Hepatocyte (in vitro differentiated cells): ENCODE measurements around the gene FREM3.

ENCODE experiments used
- EZH2 ChIP-seq: fragments of 200-600 bp; sonication (generic); IDR thresholded peaks from 2 replicates; pipeline ENCODE4 v1.6.1; 2016; ENCODE audit warnings: antibody characterized with exemption, mild to moderate bottlenecking, borderline replicate concordance
- EZH2phosphoT487 ChIP-seq: fragments of 200-600 bp; sonication (generic); IDR thresholded peaks from one replicate; pipeline ENCODE4 v1.6.1; 2018; ENCODE audit warnings: antibody characterized with exemption, mild to moderate bottlenecking, low read depth, moderate library complexity; ENCODE audit not compliant: unreplicated experiment, severe bottlenecking
- TF ChIP-seq, protein P1 (sequence below): fragments of 200-600 bp; sonication (generic); IDR thresholded peaks from 2 replicates; pipeline ENCODE4 v1.5.1; 2016; ENCODE audit warnings: antibody characterized with exemption, mild to moderate bottlenecking; ENCODE audit not compliant: poor library complexity

DNA sequence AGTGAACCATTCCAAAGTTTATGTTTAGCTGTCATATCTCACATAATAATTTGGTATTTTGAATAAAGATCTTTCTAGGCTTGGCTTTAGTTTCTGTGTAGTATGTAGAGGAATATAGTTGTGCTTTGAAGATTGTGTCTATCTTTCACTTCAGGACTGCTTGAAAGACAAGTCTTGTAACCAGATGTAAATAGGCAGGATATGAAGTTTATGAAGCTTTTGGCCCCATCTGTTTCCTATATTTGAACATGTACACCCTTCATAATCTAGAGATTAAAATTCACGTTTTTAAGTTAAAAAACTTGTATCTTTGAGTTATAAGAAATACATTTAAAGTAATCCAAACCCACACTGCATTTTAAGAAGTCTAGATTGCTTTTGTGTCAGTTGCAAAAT is 11.7 kb upstream of the FREM3 start:
- no peak for TF ChIP-seq EZH2phosphoT487
- TF ChIP-seq, protein P1, sequence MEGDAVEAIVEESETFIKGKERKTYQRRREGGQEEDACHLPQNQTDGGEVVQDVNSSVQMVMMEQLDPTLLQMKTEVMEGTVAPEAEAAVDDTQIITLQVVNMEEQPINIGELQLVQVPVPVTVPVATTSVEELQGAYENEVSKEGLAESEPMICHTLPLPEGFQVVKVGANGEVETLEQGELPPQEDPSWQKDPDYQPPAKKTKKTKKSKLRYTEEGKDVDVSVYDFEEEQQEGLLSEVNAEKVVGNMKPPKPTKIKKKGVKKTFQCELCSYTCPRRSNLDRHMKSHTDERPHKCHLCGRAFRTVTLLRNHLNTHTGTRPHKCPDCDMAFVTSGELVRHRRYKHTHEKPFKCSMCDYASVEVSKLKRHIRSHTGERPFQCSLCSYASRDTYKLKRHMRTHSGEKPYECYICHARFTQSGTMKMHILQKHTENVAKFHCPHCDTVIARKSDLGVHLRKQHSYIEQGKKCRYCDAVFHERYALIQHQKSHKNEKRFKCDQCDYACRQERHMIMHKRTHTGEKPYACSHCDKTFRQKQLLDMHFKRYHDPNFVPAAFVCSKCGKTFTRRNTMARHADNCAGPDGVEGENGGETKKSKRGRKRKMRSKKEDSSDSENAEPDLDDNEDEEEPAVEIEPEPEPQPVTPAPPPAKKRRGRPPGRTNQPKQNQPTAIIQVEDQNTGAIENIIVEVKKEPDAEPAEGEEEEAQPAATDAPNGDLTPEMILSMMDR, result no peak
- TF ChIP-seq EZH2, result no peak
